ENCODE measurements around the gene RITA1. TPM values are rescaled to one million over a fixed set of nuclear protein-coding genes. Genes with fewer than 3 reads are reported as not detected.

The RITA1 gene
- total and polyA plus RNA-seq, 10 of the 15 experiments (the other 5 are each of a cell fraction or from before 2014, with no cell fraction given): 2.3 to 39.9 (median 24.8) TPM

DNA sequence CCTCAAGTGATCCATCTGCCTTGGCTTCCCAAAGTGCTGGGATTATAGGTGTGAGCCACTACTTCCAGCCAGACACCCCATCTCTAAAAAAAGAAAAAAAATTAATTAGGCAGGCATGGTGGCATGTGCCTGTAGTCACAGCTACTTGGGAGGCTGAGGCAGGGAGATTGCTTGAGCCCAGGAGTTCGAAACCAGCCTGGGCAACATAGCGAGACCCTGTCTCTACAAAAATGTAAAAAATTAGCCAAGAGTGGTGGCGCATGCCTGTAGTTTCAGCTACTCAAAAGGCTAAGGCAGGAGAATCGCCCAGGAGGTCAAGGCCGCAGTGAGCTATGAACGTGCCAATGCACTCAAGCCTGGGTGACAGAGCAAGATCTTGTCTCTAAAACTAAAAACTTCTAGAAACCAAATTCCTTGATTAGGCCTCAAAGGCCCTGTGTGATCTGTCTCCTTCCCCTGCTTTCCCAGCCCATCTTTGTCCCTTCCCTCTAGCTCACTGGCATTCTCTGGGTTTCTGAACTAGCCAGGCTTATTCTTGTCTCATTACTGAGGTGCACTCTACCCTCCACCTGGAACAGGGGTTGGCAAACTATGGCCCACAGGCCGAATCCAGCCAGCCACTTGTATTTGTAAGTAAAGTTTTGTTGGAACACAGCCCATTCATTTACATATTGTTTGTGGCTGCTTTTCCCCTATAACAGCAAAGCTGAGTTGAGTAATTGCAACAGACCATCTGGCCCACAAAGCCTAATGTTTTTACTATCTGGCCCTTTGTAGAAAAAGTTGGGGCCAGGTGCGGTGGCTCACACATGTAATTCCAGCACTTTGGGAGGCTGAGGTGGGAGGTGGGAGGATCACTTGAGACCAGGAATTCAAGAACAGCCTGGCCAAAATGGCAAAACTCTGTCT lies 18.6 kb downstream of the RITA1 start (continued):
- TF ChIP-seq, protein P1, sequence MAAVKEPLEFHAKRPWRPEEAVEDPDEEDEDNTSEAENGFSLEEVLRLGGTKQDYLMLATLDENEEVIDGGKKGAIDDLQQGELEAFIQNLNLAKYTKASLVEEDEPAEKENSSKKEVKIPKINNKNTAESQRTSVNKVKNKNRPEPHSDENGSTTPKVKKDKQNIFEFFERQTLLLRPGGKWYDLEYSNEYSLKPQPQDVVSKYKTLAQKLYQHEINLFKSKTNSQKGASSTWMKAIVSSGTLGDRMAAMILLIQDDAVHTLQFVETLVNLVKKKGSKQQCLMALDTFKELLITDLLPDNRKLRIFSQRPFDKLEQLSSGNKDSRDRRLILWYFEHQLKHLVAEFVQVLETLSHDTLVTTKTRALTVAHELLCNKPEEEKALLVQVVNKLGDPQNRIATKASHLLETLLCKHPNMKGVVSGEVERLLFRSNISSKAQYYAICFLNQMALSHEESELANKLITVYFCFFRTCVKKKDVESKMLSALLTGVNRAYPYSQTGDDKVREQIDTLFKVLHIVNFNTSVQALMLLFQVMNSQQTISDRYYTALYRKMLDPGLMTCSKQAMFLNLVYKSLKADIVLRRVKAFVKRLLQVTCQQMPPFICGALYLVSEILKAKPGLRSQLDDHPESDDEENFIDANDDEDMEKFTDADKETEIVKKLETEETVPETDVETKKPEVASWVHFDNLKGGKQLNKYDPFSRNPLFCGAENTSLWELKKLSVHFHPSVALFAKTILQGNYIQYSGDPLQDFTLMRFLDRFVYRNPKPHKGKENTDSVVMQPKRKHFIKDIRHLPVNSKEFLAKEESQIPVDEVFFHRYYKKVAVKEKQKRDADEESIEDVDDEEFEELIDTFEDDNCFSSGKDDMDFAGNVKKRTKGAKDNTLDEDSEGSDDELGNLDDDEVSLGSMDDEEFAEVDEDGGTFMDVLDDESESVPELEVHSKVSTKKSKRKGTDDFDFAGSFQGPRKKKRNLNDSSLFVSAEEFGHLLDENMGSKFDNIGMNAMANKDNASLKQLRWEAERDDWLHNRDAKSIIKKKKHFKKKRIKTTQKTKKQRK (IDR thresholded peaks at IDR 0.05; ENCODE audit: low read depth, low read length): no peak
- TF ChIP-seq, protein P2, sequence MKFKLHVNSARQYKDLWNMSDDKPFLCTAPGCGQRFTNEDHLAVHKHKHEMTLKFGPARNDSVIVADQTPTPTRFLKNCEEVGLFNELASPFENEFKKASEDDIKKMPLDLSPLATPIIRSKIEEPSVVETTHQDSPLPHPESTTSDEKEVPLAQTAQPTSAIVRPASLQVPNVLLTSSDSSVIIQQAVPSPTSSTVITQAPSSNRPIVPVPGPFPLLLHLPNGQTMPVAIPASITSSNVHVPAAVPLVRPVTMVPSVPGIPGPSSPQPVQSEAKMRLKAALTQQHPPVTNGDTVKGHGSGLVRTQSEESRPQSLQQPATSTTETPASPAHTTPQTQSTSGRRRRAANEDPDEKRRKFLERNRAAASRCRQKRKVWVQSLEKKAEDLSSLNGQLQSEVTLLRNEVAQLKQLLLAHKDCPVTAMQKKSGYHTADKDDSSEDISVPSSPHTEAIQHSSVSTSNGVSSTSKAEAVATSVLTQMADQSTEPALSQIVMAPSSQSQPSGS (IDR thresholded peaks at IDR 0.05; ENCODE audit: low read length): peak; percentile 33; the same call in 1 of the 2 replicates
- TF ChIP-seq, protein P3, sequence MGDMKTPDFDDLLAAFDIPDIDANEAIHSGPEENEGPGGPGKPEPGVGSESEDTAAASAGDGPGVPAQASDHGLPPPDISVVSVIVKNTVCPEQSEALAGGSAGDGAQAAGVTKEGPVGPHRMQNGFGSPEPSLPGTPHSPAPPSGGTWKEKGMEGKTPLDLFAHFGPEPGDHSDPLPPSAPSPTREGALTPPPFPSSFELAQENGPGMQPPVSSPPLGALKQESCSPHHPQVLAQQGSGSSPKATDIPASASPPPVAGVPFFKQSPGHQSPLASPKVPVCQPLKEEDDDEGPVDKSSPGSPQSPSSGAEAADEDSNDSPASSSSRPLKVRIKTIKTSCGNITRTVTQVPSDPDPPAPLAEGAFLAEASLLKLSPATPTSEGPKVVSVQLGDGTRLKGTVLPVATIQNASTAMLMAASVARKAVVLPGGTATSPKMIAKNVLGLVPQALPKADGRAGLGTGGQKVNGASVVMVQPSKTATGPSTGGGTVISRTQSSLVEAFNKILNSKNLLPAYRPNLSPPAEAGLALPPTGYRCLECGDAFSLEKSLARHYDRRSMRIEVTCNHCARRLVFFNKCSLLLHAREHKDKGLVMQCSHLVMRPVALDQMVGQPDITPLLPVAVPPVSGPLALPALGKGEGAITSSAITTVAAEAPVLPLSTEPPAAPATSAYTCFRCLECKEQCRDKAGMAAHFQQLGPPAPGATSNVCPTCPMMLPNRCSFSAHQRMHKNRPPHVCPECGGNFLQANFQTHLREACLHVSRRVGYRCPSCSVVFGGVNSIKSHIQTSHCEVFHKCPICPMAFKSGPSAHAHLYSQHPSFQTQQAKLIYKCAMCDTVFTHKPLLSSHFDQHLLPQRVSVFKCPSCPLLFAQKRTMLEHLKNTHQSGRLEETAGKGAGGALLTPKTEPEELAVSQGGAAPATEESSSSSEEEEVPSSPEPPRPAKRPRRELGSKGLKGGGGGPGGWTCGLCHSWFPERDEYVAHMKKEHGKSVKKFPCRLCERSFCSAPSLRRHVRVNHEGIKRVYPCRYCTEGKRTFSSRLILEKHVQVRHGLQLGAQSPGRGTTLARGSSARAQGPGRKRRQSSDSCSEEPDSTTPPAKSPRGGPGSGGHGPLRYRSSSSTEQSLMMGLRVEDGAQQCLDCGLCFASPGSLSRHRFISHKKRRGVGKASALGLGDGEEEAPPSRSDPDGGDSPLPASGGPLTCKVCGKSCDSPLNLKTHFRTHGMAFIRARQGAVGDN (IDR thresholded peaks at IDR 0.05): 0 out of 2 replicates have a peak, but pooled peaks have one; percentile 12
